22Rv1 (cell line): ENCODE measurements around the gene GOLGA6C.

Experiments used
- H3K27ac ChIP-seq: fragments of 450-650 bp; 2 replicates; pipeline ENCODE4 v1.5.1; 2017
- ZFX ChIP-seq: fragments of 450-650 bp; IDR thresholded peaks from 2 replicates; pipeline ENCODE4 v1.6.1; 2017; ENCODE audit warnings: antibody characterized with exemption, borderline replicate concordance
- TF ChIP-seq, protein P1 (sequence below): fragments of 450-650 bp; IDR thresholded peaks from 2 replicates; pipeline ENCODE4 v1.5.1; 2017; ENCODE audit warnings: mild to moderate bottlenecking

The GOLGA6C gene

DNA sequence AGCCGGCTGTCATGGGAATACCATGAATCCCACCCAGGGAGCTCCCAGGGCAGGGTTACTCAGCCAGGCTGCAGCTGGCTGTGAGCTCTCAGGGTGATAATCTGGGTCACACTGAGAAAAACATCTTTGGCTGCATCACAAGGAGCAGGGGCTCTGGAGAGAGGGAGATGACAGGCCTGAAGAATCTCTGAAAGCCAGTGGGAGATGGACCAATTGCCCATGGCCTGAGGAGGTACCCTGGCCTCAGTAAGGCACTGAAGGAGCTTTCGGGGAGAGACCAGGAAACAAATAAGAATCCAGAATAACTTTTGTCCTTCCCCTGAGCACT, 28.2 kb upstream of the GOLGA6C start:
- TF ChIP-seq, protein P1, sequence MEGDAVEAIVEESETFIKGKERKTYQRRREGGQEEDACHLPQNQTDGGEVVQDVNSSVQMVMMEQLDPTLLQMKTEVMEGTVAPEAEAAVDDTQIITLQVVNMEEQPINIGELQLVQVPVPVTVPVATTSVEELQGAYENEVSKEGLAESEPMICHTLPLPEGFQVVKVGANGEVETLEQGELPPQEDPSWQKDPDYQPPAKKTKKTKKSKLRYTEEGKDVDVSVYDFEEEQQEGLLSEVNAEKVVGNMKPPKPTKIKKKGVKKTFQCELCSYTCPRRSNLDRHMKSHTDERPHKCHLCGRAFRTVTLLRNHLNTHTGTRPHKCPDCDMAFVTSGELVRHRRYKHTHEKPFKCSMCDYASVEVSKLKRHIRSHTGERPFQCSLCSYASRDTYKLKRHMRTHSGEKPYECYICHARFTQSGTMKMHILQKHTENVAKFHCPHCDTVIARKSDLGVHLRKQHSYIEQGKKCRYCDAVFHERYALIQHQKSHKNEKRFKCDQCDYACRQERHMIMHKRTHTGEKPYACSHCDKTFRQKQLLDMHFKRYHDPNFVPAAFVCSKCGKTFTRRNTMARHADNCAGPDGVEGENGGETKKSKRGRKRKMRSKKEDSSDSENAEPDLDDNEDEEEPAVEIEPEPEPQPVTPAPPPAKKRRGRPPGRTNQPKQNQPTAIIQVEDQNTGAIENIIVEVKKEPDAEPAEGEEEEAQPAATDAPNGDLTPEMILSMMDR: no peak
- no peak for TF ChIP-seq ZFX
- H3K27ac ChIP-seq: no peak overlapping the region

DNA sequence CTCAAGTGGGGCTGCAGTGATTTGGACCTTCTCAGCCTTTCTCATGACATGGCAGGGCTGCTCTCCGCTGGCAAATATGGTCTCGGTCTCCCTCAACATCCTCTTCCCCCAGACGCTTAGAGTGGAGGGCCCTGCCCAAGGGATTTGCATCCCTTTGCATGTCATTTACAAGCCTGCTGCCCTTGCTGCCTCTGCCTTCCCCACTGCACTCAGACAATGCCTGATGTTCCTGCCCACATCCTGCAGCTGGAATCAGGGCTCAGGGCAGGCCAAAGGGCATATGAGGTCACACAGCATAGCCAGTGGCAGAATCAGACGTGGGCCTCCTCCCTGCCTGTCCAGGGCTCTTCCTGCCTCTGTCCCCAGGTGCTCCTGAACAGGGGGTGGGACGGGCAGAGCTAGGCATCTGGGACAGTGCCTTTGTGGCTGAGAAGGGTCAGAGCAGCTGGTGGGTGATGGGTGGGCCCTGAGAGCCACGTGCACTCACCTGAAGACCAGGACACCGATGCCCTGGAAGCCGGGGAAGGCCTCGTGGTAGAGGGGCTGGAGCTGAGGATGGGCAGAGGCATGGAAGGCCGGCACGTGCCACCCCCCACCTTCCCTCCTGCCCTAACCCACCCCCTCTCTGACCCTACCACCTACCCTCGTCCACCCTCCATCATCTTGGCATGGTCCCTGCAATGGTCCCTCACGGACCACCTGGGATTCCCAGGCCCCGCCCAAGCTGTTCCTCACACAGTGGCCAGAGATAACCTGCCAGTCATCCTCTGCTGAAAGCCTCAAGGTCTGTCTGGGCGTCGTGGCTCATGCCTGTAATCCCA, 27.4 kb upstream of the GOLGA6C start:
- no peak overlapping the region for H3K27ac ChIP-seq
- TF ChIP-seq, protein P1: no peak
- no peak for TF ChIP-seq ZFX

DNA sequence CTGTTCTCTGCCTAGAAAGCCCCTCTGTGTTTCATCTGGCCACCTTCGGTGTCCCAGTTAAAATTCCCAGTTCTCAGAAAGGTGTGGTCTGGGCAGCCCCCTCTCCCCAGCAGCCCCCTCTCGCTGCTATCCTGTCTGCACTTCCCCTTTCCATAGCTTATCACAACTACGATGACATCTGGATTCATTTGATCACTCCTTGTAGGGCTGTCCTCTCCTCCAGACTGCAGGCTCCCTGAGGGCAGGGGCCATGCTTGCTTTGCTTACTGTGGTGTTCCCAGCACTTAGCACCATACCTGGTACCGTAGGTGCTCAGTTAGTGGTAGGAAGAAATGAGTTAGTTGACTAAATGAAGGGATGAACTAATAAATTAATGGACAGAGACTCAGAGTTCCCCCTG, 26.3 kb upstream of the GOLGA6C start:
- TF ChIP-seq ZFX: no peak
- TF ChIP-seq, protein P1: no peak
- H3K27ac ChIP-seq: no peak overlapping the region

DNA sequence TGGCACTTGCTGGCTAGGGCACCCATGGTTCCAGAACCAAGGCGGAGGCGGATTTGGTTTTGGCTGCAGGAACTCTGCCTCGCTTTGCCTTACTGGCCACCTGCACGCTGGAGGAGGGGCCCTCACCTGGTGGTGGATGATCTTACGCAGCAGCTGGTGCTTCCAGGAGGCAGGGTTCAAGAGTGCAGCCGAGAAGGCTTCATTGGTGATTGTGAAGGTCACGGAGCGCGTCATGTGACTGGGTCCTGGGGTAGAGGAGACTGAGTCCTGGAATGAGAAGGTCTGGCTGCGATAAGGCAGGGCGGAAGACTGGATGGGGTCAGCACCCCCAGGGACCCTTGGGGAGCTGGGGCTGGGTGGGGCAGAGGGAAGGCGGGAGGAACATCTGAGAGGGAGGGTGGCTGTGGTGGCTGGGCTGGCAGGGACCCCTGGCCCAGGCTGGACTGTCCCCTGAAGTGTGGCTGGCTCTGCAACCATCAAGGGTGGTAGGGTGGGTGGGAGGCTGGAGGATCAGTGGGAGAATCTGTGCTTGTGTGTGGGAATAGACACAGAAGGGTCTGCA, 25.8 kb upstream of the GOLGA6C start:
- H3K27ac ChIP-seq: no peak overlapping the region
- no peak for TF ChIP-seq ZFX
- TF ChIP-seq, protein P1: no peak

DNA sequence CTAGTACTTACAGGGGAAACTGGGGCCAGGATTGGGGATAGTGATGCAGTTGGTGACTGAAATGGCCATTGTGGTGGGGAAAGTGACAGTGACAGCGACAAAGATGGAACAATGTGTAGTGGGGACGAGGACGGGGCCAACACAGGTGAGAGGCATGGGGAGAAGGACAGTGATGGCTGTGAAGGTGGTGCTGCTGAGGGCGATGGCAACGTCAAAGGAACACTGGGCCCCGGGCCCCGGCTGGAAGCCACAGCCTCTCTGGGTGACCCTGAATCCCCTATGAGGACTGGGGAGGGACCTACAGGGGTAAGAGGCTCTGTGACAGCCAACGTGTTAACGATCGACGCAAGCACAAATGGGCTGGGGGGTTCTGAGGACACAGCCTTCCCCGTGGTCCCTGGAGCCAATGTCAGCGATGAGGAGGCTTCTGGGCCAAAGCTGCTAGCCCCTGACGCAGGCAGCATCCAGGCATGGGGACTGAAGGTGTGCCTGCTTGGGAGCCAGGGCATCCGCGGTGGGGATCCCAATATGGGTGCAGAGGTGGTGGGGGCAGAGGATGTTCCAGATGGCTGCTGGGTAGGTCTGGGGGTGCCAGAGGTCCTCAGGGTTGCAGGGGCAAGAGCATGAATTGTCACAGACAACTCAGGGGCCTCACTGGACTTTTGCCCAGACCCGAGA, 25.2 kb upstream of the GOLGA6C start:
- no peak overlapping the region for H3K27ac ChIP-seq
- no peak for TF ChIP-seq ZFX
- TF ChIP-seq, protein P1: no peak

DNA sequence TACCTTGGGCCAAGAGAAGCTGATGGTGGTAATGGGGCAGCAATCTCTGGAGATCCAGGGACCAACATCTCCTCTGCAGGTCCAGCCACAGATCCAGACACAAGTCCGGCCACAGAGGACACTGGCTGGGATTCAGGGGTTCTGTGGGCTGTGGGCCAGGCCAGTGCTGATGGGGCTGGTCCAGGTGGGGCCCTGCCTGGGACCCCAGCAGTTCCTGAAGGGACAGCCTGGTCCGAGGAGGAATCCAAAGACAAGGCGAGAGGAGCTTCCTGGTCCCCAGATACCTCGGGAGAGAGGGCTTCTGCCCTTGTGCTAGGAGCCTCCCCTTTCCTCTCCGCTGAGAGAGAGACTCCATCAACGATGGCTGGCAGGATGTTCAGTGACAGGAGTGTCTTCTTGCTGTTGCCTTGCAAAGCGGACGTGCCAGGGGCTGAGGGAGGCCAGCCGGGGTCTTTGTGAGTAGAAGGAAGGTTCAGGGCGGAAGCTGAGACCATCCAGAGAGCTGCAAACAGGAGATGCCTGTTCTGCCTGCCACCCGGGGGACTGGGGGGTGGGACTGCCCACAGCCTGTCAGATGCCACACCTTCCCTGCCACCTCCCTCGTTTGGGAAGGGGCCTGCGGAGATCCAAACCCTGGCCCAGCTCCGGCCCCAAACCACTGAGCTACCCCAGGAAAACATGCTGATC, 24.5 kb upstream of the GOLGA6C start:
- no peak for TF ChIP-seq ZFX
- TF ChIP-seq, protein P1: no peak
- H3K27ac ChIP-seq: no peak overlapping the region
